CD1c-positive myeloid dendritic cell (primary cell): ENCODE data around the gene RAVER2.
"Not testable (repeated sequence)": the region's sequence is repeated elsewhere in the genome, so short reads cannot be mapped to it uniquely, and the experiment has no call there.

Experiments used
- DNase-seq: peaks from one replicate; pipeline ENCODE4 v3.0.0-alpha.2; 2016; ENCODE audit errors: extremely low spot score

RAVER2 gene, protein sequence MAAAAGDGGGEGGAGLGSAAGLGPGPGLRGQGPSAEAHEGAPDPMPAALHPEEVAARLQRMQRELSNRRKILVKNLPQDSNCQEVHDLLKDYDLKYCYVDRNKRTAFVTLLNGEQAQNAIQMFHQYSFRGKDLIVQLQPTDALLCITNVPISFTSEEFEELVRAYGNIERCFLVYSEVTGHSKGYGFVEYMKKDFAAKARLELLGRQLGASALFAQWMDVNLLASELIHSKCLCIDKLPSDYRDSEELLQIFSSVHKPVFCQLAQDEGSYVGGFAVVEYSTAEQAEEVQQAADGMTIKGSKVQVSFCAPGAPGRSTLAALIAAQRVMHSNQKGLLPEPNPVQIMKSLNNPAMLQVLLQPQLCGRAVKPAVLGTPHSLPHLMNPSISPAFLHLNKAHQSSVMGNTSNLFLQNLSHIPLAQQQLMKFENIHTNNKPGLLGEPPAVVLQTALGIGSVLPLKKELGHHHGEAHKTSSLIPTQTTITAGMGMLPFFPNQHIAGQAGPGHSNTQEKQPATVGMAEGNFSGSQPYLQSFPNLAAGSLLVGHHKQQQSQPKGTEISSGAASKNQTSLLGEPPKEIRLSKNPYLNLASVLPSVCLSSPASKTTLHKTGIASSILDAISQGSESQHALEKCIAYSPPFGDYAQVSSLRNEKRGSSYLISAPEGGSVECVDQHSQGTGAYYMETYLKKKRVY

DNA sequence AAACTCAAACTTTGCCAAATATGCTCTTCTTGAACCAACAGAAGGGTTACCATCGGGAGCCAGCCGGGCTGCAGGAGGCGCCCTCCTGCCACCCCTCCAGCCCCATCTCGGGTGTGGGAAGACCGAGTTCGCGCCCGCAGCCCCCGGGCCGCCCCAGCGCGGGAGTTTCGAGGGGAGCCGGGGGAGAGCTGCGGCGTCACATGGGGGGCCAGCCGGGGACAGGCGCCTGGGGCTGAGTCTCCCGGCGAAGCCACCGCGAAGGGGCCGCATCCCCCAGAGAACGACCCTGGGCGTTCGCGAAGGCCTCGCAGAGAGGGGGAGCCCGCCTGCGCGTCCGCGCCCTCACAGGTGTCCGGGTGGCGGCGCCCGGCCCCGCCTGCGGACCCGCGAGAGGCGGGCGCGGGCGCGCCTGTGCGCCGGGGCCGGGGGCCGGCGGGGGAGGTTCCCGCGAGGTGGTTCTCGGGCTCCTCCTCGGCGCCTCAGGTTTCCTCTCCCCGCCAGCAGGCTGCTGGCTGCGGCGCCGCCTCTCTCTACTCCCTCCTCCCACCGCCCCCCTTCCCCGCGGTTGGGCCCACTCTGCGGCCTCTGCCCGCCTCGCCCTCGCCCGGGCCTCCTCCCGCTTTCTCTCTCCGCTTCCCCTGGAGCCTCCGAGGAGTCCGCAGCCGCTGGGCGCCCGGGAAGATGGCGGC is at the start of gene RAVER2:
Gene RAVER2 (plus strand): TSS at position 584 of the 689 bp plus-strand sequence. CDS start 98 bp downstream, at position 682.
- peak; percentile 61 for DNase-seq

DNA sequence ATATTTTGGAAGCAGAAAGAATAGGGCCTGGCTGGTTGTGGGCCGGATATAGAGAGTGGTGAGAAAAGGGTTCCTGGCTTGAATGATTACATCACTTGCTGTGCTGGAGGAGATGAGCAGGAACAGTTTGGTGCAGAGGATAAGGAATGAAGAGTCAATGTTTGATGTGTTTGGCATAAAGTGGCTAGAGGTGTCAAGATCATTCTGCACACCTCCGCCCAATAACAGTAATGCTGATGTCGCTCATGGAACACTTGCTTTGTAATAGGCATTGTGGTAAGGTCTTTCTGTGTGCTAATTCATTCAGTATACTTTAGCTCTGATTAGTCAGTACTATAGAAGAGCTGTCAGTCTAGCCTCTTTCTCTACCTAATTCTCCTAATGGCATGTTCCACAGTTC is 48.0 kb upstream of the RAVER2 start:
- no peak for DNase-seq

DNA sequence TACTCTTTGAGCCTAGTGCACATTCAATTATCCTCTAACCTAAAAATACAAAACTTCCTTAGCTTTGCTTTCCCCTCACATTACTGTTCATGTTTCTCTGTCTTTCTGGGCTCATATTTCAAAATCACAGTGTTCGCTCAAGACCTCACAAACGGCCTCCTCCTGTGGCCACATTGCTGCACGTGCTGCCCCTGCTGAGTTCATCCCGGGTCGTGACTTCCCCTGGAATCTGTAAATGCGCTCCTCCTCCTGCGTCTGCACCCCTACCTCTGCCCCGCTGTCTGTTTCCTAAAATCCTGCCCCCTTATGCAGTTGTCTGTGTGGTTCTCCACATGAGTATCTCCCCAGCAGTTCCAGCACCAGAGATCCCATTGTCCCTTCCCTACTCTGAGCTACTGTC is 45.5 kb upstream of the RAVER2 start:
- no peak for DNase-seq

DNA sequence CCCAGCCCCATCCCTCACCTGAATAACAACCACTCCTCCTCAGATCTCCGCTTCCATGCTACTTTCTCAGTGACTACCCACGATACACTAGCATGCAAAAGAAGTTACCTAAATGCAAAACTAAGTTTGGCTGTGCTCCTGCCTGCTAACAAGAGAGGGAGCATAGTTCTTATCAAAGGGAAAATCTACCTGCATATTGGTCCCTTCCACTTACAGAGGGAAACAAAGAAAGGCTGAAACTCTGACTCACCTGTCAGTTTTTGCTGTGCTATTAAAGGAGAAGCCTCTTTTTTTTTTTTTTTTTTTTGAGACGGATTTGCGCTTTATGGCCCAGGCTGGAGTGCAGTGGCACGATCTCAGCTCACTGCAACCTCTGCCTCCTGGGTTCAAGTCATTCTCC is 43.8 kb upstream of the RAVER2 start:
- no peak for DNase-seq

DNA sequence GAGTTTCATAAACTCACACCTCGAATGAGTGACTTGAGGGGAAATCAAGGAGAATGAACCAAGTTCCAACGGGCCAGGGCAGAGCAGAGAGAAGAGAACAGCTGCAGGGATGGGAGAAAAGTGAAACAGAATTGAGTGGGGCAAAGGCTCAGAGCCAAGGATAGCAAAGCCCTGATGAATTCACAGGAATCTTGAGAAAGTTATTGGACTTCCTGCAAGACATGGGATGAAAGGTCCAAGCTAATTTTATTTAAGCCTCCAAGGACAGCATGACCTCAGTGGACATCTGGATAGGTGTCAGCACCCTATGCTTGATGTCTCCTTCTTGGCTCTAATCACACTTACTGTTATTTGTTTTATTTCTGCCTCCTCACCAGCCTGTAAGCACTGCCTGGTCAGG is 43.0 kb upstream of the RAVER2 start:
- no peak for DNase-seq

DNA sequence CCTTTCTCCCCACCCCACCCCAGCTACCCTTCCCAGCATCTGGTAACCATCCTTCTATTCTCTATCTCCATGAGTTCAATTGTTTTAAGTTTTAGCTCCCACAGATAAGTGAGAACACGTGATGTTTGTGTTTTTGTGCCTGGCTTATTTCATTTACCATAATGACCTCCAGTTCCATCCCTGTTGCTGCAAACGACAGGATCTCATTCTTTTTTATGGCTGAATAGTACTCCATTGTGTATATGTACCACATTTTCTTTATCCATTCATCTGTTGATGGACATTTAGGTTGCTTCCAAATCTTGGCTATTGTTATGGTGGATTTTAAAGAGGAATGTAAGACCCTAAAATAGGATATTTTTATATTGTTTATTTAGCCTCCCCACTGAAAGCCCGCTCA is 42.2 kb upstream of the RAVER2 start:
- DNase-seq, result not testable (repeated sequence)

DNA sequence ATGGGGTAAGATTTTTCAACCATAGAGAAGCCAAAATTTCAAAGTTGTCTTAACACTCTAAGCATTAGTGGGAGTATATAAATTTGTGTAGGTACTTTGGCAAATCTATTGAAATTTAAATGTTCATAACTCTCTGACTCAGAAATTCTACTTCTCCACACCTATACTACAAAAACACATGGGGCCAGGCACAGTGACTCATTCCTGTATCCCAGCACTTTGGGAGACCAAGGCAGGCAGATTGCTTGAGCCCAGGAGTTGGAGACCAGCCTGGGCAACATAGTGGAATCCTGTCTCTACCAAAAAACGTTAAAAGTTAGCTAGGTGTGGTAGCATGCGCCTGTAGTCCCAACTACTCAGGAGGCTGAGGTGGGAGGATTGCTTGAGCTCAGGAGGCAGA is 41.3 kb upstream of the RAVER2 start:
- no peak for DNase-seq

DNA sequence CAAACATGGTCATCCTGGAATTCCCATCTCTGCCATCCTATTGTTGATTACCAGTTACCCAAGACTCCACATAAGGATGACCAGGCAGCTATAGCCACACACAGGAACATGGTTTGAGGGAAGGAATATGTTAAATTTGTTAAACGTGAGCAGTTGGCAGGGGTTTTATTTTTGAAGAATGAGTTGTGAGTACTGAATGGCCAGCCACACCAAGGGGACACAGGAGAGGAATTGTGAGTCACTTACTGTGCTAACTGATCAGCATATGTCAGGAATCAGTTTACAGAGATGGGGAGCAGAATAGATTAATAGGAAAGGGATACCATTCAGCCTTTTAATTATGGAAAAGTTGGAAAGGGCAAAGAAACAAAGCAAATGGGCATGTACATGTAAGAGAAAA is 39.3 kb upstream of the RAVER2 start:
- no peak for DNase-seq

DNA sequence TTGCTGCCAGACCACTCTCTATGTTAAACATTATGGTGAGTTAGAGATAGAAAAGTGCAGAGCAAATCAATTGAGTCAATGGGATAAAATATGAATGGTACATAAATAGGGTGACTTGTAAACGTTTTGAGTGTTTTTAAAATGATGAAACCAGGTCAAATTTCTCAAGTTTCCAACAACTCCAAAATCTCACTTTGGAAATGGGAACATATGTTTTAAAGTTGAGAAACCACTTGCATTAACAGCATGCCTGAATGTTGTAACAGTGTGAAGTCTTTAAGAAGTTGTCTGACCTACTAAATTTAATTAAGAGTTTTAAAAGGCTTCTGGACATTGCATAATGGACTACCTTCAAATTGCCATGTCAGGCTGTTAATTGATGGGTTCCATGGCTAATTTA is 33.6 kb upstream of the RAVER2 start:
- DNase-seq, result no peak

DNA sequence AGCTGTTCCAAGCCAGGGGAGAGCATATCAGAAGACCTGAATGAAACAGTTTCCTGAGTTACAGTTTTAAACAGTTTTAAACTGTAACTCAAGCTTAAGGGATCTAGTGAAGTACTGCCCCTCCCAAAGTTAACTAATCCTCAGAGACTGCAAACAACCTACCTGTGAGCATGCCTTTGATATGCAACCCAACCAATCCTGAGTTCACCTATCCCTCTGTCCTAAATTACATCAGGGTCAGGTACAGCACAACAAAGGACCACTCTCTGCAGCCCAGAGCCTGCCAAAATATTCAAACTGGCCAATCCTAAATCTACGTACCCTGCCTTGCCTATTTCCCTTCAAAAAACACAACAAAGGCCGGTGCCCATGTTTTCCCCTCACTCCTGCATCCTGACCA is 32.8 kb upstream of the RAVER2 start:
- no peak for DNase-seq

DNA sequence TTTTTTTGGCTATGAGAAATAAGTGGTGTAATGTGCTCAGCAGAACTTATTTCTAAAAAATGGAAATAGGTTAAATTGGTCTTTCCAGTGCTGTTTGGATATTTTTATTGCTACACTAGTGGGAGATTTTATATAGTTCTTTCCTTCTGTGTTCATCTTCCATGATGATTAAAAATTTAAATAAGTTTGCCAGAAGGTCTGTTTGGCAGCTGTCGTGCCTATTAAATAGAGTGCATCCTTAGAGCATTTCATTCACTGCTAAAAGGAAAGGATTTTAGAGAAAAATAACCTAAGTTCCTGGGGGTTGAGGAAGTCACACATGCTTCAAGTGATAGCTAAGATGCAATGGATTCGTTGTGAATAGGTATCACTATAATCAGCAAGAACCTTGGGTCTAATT is 29.7 kb upstream of the RAVER2 start:
- DNase-seq, result no peak

DNA sequence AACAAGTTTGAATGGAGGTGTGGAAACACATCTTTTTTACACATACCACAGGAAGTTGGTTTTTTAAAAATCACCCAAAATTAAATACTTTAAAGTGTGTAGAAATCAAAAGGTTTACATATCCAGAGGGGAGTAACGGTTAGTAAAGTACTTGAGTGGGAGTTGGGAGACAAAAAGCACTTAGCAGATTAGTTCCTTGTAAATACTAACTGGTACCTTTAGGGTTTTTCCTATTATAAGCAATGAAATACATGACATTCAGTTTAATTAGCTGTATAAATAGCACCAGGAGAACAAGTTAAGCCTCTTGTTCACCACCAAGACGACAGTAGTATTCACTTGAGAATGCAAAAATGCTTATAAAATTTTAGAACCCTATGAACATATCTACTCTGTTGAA is 23.7 kb upstream of the RAVER2 start:
- DNase-seq, result no peak

DNA sequence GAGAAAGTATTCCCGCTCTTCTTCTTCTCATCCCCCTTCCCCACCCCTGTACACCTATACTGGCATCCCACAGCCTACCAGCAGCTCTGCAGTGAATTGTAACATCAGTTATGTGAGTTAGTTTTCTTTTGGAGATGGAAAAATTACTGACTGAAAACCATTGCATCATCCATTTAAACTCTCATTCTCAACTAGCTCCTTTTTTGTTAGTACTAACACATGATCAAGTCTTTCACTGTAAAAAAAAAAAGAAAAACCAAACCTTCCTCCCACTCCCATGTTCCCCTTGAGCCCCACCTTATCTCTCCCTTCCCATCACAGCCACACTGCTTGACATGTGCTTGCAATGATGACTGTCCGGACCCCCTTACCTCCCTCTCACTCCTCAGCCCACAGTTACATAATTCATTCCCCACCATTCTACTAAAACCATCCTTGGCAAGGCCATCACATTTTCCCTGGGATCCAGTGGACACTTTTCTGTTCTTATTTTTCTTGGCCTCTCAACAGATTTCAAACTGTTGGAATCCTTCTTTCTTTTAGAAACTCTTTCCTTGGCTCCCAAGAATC is 23.2 kb upstream of the RAVER2 start:
- DNase-seq, result no peak

DNA sequence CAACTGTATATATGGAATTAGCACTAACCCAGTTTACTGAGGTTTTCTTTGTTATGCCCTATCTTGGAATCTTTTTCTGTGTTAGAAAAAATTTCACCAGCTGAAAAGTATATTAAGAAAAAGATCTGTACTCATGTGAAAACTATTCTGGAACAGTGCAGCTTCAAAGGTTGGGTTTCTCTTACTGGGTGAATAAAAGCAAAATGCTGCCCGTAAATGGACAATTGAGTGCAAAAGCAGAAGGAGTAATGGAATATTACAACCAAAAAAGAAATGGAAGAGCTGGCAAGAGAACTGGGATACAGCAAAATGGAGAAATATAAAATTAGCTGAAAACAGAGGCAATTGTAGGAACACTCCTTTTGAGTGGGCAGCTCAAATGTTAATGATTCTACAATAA is 17.0 kb upstream of the RAVER2 start:
- DNase-seq, result no peak

DNA sequence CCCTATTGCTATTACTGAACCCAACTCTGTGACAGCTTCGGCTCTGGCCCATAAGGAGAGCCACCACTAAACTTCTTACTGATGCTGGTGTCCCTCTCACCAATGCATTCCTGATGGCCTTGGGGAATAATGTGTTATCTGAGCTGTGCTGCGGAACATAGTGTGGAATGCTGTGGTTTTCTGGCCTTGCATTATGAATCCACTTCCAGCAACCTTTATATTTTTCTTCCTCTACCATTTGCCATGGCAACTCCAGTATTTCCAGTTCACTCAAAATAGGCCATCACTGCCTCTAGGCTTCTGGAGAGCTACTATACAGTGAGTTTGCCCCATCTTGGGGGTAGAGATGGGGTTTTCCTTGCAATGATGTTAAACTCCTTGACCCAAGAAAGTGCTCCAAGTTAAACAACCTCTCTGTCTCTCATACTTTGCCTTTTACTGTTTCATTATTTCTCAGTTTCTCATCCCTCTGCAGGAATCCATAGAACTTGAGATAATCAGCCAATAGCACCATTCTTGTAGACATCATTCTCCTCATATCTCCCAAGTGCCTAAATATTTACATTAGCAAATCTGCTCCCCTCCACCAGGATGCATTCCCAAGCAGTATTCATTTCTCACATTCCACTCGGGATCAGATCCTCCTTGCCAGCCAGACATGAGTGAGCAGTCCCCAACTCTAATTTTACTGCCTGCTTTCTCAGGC is 11.1 kb upstream of the RAVER2 start:
- no peak for DNase-seq

DNA sequence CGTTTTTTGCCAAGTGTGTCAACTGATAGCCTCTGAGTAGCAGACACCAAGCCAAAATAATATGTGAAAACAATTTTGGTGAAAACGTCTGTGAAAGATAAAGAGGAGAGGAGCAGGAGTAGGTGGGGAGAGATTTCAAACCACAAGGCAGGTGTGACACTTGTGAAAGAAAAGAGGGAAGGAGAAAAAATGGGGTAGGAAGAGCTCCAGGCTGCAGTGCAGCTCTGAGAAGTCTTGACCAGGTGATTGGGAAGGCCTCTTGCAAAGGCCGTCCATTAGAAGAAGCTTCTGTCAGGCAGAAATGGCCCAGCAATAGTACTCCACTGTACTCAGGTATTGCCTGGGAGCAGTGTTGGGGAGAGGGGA is 10.6 kb upstream of the RAVER2 start:
- no peak for DNase-seq

DNA sequence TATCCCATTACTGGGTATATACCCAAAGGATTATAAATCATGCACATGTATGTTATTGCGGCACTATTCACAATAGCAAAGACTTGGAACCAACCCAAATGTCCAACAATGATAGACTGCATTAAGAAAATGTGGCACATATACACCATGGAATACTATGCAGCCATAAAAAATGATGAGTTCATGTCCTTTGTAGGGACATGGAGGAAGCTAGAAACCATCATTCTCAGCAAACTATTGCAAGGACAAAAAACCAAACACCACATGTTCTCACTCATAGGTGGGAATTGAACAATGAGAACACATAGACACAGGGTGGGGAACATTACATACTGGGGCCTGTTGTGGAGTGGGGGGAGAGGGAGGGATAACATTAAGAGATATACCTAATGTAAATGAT is 4.2 kb upstream of the RAVER2 start:
- not testable (repeated sequence) for DNase-seq

DNA sequence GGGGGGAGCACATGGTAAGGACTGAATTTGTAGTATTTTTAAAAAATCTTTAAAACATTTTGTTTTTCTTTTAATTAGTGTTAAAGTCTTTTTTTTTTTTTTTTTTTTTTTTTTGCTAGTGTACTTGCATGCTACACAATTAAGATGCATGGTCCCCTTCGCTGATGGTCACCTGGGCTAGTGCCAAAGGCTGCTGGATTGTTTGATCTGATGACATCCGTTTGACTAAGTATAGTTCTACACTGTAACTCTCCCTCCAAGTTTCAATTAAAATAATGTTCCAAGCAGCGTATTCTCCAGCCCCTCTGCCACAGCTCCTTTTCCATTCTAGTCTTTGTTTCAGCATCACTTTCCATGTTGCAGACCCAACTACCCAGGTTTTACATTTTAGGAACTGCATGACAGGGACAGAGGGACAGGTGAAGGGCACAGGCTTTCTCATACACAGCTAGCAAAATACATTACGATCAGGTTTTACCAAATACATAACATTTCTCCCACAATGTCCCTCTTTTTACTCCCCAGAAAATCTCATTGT is 852 bp upstream of the RAVER2 start:
- no peak for DNase-seq

DNA sequence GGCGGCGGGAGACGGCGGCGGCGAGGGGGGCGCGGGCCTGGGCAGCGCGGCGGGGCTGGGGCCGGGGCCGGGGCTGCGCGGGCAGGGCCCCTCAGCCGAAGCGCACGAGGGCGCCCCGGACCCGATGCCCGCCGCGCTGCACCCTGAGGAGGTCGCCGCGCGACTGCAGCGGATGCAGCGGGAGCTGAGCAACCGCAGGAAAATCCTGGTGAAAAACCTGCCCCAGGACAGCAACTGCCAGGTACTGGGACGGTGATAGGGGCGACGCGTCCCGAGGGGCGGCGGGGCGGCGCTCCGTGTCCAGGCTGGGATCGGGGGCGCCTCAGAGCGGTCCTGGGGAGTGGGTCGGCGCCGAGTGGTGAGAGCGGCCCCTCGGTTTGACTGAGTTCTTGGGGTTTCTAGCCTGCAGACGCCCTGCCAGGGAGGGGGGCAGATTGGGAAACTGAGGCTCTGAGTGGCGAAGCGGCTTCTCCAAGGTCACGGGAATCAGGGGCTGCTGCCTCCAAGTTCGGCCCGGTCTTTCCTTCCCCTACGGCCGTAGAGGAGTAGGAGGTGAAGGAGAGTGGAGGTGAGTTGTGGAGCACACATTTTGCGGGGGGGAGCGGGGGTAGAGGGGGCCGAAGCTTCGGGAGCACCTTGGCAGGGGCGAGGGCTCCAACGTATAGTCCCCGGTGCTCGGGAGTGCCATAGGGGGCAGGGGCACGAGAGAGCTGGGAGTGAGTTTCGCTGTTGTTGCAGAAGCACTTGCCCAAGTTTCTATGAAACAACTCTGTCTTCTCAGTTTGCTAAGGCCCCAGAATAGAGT is 508 bp downstream of the RAVER2 start:
- DNase-seq, result peak; percentile 6

DNA sequence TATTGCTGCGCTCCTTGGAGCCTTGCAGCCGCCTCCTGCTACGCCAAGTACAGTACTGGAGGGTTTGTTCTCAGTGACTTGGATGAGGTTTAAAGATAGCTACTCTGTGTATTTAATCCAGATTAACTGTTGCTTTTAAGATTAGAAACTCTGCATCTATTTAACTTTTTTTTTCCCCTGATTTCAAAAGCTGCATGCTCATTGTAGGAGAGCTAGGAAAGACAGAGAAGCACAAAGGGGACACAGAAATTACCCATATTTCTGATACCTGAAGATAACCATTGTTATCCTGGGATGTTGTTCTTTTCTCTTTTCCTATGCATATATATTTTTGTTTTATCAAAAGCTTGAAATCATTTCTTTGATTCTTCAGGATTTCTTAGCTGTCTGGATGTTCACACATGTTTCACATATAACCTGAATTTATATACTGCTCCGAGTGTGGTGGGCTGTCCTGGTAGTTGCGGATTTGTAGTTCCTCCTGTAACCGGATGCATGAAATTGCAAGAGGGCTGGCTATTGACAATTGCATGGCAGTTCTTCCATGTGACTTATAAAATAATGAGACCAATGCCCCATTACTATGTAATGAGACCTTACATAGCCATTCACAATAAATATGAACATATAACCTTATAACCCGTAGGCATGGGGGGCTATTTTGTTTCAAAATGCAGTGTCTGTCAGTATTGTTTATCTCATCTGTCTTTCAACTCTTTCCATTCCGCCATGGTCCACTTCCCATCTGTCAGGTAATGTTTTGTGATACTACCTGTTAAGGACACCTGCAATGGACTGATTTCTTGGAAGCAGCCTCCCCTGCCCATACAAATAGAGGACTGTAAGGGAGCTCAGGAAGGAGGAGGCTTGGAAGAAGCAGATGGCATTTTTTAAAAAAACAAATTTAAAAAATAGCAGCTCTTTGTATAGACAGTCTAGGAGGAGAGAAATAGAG is 1.4 kb downstream of the RAVER2 start:
- DNase-seq, result peak; percentile 5
